NCI-H146 treated with DMSO at 0.1 percent for 48 hours (cell line): ENCODE results near the gene CDK4.
"Not testable (repeated sequence)": the region's sequence is repeated elsewhere in the genome, so short reads cannot be mapped to it uniquely, and the experiment has no call there.

ENCODE experiments used
- DNase-seq: peaks from one replicate; lab custom pipeline; 2025; ENCODE audit not compliant: unreplicated experiment; lab: John Stamatoyannopoulos, UW

Gene CDK4

GRCh38 chr12:57726884-57727757 is 25.0 kb downstream of the CDK4 start:
- no peak for DNase-seq

GRCh38 chr12:57726151-57726883 is 25.8 kb downstream of the CDK4 start:
- DNase-seq, result peak; percentile 77

GRCh38 chr12:57725851-57726150 is 26.3 kb downstream of the CDK4 start:
- no peak for DNase-seq

- no peak for DNase-seq
These were observed 27.0 kb downstream of the CDK4 start for GRCh38 chr12:57724936-57725740.

DNA sequence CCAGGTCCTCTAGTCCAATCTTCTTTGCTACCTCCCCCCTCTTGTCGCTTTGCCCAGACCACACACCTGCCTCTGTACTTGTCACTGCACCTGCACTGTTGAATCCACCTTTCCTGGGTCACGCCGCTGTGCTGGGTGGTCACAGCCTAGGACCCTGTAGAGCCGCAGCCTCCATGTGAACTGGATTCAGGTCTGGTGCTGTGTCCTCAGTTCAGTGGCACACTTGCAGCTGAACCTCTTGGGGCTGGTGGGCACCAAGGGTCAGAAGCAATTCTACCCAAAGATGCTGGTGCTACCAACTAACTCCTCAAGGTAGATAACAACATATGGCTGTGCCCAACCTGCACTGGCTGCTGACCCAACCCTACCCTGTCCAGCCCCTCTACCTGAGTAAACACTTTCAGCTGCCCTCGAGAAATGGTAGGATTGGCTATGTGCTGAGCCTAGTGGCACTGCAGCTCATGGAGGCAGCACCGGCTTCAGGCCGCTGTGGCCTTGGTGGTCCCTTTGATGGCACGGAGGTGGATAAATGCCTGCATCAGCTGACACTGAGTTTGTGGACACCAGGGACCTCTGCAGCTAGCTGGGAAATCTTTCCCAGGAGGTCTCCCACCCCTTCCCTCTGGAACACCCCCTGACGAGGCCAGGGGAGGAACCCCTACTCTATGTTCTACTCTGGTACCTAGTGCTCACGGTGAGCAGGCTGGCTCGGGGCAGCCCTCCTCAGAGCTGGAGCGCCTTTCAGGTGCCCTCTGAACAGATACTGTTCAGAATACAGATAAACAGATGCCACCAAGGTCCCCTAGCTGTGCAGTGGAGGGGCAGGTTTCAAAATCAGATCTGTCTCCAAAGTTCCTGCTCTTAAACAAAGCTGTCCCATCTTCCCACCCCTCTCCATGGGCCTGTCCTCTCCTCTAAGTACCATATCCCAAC is 27.8 kb downstream of the CDK4 start:
- DNase-seq, result peak; percentile 3

GRCh38 chr12:57723630-57723962 is 28.5 kb downstream of the CDK4 start:
- no peak for DNase-seq

DNA sequence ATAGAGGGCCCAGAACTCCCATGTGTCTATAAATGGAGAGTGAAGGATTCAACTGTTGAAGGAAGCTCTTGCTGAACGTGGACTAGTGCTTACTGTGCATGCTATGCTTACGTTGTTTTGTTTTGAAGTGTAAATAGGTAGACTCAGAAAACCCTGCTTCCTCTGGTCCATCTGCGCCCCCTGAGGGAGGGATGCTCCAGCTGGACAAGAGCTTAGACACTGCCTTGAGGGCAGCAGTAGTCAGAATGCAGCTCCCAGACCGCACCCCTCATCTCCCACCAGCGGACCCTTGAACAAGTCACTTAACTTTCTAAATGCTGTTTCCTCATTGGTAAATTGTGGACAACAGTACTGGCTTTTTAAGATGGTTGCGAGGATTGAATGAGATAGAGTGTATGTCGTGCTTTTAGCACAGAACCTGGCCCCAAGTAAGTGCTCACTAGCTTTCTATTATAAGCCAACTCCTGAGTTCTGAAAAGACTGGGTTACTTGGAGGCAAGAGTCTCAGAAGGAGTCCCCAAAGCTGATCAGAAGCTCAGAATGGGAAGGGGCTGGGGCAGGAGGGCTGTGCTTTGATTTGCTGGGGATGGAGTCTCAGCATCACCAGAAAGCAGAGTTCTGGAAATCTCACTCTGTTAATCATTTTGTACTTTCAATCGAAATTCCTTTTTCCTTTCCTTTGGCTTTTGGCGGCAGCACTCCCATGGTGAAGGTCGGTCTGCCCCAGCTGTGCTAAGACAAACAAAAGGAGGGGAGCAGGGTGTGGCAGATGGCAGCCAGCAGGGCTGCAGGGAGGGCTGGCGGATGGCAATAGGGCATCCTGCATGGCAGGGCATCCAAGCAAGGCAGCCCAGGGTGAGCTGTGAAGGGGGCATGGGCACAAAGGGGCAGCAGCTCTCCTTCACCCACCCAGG is 29.1 kb downstream of the CDK4 start:
- no peak for DNase-seq

GRCh38 chr12:57721846-57722608 is 30.1 kb downstream of the CDK4 start:
- not testable (repeated sequence) for DNase-seq

DNA sequence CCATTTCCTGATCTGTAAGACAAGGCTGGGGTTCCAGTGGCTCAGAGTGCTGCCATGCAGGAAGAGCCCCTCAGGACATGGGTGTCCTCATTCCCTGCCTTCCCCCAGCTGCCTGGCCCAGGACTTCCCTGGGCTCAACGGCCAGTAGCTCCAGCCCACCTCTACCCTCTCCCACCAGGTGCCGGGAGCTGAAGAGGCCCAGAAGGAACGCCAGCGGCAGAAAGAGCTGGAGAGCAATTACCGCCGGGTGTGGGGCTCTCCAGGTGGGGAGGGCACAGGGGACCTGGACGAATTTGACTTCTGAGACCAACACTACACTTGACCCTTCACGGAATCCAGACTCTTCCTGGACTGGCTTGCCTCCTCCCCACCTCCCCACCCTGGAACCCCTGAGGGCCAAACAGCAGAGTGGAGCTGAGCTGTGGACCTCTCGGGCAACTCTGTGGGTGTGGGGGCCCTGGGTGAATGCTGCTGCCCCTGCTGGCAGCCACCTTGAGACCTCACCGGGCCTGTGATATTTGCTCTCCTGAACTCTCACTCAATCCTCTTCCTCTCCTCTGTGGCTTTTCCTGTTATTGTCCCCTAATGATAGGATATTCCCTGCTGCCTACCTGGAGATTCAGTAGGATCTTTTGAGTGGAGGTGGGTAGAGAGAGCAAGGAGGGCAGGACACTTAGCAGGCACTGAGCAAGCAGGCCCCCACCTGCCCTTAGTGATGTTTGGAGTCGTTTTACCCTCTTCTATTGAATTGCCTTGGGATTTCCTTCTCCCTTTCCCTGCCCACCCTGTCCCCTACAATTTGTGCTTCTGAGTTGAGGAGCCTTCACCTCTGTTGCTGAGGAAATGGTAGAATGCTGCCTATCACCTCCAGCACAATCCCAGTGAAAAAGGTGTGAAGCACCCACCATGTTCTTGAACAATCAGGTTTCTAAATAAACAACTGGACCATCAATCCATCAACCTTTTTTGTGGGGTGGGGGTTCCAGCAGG is 31.2 kb downstream of the CDK4 start:
- DNase-seq, result no peak

DNA sequence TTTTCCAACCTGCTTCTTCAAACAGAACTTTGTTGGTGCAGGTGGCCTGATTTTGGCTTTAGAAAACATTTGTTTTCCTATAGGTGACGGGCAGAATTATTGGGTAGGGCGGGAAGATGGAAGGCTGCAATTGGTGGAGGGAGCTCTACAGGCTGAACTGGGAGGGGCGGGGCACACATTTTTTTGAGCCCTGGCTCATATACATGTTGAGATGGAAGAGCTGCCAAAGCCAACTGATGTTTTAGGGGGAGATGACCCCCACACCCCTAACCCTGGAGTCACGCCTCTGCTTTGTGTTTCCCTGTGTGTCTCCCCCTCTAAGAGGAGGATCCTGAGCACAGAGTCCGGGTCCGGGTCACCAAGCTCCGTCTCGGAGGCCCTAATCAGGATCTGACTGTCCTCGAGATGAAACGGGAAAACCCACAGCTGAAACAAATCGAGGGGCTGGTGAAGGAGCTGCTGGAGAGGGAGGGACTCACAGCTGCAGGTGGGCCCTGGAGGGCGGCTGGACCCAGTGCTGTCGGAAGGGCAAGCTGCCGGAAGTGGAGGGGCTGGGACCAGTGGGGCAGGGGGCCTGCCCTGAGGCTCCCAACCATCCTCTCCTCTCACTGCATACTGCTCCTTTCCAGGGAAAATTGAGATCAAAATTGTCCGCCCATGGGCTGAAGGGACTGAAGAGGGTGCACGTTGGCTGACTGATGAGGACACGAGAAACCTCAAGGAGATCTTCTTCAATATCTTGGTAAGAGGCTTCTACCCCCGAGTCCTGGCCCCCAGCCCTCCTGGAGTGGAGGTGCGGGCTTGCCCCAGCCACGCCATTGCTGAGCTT is 32.1 kb downstream of the CDK4 start:
- DNase-seq, result no peak

- no peak for DNase-seq
These were observed 33.2 kb downstream of the CDK4 start for GRCh38 chr12:57718641-57719528.

DNA sequence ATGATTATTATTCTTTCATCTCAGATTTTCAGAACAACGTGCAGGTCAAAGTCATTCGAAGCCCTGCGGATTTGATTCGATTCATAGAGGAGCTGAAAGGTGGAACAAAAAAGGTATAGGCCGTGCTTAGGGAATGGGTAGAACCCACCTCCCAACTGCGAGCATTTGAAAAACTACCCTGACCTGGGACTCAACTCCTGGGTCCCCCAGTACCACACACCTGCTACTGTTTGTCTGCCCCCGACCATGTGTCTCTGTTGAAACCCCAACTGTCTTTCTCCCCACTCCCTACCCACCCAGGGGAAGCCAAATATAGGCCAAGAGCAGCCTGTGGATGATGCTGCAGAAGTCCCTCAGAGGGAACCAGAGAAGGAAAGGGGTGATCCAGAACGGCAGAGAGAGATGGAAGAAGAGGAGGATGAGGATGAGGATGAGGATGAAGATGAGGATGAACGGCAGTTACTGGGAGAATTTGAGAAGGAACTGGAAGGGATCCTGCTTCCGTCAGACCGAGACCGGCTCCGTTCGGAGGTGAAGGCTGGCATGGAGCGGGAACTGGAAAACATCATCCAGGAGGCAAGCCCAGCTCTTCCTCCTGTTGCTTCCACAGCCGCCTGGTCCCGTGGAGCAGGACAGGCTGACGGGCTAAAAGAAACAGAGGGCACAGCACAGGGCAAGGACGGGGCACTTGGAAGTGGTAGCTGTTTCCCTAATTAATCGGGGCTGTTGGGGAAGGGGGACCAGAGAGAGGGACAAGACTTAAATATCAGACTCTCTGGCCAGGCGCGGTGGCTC is 34.1 kb downstream of the CDK4 start:
- no peak for DNase-seq

GRCh38 chr12:57717131-57717530 is 35.0 kb downstream of the CDK4 start:
- DNase-seq, result no peak

DNA sequence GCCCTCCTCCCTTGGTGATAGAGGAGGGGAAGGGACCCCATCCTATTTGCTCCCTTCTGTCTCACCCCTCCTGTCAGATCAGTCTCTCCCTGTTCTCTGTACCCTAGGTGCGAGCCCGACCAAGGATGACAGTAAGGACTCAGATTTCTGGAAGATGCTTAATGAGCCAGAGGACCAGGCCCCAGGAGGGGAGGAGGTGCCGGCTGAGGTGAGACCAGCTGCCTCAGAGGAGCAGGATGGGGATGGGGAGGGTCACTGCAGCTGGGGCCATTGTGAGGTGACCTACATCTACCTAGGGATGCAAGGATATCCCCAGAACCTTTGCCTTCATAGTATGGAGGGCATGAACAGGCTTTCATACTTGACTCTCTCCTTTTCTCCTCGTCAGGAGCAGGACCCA is 35.8 kb downstream of the CDK4 start:
- DNase-seq, result no peak

DNA sequence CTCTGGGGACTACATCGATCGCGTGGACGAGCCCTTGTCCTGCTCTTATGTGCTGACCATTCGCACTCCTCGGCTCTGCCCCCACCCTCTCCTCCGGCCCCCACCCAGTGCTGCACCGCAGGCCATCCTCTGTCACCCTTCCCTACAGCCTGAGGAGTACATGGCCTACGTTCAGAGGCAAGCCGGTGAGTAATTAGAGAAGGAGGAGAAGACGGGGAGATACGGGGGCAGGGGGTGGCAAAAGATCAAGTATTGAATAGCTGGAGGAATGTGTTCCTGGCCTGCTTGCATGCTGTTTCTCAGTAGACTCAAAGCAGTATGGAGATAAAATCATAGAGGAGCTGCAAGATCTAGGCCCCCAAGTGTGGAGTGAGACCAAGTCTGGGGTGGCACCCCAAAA is 36.3 kb downstream of the CDK4 start:
- no peak for DNase-seq
